HG02759 (cell line): ENCODE data around the gene ARHGAP6.
"Not testable (repeated sequence)": the region's sequence is repeated elsewhere in the genome, so short reads cannot be mapped to it uniquely, and the experiment has no call there.

Experiments
- ATAC-seq: cut with Tn5 transposase; IDR thresholded peaks from one replicate; pipeline ENCODE4 v1.9.1; 2021; ENCODE audit warnings: mild to moderate bottlenecking, moderate library complexity; ENCODE audit not compliant: unreplicated experiment

ARHGAP6 gene

DNA sequence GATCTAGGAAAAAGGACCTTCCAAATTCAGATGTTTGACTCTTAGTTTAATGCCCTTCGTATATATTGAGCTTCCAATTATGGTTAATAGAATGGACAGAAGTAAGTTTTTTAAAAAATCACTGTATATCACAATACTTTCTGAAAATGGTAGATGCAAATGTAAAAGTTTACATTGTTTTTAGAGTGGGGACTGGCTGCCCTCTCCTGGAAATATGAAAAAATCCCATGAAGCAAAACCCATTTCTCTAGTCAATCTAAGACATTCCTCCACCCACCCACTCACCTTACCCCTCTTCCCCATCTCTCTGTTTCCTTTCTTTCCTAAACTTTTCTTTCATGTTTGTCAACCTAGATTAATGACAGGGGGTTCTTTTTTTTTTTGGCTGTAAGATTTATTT, 134.5 kb downstream of the ARHGAP6 start:
- no peak for ATAC-seq

DNA sequence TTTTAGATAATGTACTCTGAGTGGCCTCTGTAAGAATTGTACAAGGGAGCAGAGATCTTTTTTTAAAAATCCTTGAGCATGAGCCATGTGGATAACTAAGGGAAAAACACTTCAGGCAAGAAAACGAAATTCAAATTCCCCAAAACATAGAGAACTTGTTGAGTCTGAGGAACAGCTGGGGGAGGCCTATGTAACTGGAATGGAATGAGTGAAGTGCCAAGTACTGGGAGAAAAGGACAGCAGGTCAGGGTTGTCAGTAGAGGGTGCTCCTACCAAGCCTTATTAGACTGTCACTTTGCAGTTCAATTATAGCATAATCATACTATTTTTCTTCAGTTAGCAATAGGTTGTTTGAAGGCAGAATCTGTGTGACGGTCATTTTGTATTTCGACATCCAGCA, 135.1 kb downstream of the ARHGAP6 start:
- no peak for ATAC-seq

DNA sequence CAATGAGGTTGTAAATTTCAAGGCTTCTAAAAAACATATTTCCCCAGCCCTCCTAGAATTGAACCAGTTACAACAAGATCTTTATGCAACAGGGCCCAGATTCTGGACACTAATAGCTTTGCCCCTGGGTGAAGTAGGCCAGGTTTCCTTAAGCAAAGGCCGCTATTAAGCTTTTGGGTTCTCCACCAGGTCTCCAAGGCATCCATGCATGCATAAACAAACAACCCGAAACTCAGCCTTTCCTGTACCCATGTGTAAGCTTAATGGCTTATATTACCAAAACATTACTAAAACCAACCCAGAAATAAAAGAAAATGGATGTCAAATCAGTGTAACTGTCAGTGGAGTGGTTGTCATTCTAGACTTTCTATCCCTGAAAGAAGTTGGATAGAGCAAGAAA, 137.1 kb downstream of the ARHGAP6 start:
- ATAC-seq, result no peak

DNA sequence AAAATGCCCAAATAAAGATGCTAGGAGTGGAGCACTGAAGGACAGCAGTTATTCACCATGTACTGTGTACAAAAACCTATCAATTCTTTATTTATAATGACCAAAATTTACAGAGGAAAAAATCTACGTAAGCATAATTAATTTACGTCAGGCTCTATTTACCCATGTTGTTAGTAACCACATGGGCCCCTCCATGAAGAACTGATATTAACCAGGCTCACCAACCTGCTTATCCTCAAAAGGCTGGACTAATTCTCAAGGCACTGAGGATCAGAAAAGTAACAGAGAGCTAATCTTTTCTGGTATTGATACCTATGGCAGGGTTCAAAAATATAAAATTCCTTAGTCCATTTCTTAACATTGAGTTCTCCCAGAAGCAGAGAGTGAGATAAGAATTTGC, 140.0 kb downstream of the ARHGAP6 start:
- no peak for ATAC-seq

DNA sequence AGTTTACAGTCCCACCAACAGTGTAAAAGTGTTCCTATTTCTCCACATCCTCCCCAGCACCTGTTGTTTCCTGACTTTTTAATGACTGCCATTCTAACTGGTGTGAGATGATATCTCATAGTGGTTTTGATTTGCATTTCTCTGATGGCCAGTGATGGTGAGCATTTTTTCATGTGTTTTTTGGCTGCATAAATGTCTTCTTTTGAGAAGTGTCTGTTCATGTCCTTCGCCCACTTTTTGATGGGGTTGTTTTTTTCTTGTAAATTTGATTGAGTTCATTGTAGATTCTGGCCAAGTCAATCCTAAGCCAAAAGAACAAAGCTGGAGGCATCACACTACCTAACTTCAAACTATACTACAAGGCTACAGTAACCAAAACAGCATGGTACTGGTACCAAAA, 146.5 kb downstream of the ARHGAP6 start:
- ATAC-seq, result not testable (repeated sequence)

DNA sequence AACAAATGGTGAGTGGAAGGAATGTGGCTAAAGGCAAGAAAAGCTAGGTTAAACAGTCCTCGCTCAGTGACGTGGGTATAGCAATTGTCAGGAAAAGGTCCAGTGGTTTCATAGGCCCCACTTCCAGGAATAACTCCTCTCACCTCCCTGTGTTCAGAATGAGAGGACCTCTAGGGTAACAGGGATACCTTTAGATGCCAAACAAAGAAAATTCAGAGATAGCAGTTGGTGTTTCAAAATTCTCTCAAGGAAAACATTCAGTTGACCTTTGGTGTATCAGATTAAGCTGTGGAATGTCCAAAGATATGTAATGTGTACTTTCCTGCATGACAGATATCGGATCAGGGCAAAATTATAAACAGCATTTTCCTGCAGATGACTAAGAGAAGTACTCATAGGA, 155.9 kb downstream of the ARHGAP6 start:
- ATAC-seq, result no peak

DNA sequence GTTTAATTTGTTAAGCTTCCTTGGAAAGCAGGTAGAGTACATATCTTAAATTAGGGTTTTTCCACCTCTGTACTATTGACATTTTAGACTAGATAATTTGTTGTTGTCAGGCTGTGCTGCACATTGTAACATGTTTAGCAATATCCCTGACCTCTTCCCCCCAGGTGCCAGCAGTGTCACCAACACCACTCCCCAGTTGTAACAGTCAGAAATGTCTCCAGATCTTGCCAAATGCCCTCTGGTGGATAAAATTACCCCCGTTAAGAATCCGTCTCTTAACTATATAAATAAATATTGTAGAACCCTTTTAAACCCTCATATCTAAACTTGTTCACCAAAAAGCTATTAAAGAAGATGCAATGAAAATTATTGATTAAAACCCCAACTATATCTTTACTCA, 161.5 kb downstream of the ARHGAP6 start:
- ATAC-seq, result no peak

DNA sequence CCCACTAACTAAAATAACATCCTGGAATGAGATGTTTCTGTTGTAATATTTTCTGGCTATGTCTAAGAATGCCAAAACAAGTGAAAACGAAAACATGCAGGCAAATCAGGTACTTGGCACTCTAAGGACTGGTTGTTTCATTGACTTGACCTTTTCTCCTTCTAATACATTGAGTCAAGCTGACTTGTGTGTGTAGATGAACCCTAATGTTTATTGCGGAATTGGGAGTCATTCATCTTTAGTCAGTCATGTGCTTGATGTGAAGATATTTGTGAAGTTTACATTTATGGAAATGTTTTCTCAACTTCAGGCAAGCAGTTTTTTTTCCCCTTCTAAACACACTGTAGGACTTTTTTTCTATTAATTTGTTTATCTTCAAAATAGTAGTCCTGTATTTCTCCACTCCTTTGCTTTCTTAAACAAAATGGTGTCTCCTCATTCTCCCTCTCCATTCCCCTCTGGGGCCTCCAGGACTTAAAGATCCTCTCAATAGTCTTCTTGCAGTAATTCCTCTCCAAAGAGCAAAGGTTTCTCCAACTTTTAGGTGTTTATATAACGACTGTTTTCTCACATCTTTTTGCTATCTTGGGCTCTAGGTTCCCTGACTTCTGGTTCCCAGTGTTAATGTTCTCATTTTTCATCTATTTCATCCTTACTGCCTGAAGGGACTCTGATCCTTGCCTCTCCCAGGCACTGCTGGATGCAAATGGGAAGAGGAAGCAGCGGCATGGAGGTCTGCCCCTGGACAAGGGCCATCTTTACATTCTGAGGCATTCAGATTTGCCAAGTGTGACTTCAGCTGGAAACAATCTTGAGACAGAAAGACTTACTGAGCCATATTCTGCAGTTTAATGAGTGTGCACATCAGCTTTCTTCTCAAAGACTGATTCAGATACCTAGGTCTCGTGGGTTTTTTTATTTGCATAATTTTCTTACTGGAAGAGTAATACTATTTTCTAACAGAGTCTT, 166.4 kb downstream of the ARHGAP6 start:
- ATAC-seq, result no peak

DNA sequence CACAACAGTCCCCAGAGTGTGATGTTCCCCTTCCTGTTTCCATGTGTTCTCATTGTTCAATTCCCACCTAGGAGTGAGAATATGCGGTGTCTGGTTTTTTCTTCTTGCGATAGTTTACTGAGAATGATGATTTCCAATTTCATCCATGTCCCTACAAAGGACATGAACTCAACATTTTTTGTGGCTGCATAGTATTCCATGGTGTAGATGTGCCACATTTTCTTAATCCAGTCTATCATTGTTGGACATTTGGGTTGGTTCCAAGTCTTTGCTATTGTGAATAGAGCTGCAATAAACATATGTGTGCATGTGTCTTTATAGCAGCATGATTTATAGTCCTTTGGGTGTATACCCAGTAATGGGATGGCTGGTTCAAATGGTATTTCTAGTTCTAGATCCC, 174.3 kb downstream of the ARHGAP6 start:
- ATAC-seq, result not testable (repeated sequence)

DNA sequence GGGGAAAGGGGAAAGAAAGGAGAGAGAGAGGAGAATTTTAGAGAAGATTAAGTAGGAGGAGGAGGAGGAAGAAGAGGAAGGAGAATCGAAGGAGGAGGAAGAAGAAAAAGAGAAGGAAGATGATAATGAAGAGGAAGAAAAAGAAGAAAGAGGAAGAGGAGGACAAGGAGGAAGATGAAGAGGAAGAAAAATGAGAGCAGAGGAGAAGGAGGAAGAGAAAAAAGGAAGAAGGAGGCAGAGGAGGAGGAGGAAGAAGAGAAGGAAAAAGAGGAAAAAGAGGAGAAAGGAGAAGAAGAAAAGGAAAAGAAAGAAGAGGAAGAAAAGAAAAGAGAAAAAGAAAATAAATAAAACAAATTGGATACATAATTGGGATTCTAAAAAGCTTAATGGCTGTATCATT, 181.4 kb downstream of the ARHGAP6 start:
- ATAC-seq, result no peak

DNA sequence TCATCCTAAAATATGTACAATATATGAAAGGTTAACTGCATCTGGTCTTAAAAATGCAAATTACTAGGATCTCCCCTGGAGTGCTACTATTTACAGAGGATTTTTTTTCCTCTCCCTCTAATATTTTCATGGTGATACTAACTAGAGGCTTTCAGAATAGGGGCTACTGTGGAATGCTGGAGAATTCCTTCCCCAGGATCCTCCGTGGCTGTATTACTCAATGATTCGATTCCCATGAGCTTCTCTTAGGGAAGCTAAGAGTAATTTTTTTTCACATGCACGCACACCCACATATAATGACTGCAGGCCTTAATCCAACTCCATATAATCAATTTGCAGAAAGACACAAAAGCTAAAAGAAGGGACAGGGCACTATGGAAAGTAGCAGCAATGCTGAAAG, 184.7 kb downstream of the ARHGAP6 start:
- no peak for ATAC-seq

DNA sequence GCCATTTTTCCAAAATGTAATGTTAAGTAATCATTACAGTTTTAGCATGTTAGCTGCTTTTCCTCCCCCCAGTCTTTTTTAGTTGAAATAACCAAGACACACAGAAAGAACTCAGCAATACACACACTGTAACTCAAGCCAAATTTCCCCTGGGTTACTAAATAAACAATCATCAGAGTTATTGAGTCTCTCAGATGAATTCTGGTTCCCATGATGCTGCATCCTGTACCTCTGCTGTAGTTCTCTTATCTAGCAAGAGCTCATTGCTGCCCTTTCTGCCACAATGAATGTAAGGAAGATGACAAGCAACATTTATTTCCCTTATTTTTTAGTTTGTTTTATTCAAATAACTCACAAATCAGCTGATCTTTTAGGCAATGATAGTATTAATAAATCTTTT, 185.1 kb downstream of the ARHGAP6 start:
- no peak for ATAC-seq

DNA sequence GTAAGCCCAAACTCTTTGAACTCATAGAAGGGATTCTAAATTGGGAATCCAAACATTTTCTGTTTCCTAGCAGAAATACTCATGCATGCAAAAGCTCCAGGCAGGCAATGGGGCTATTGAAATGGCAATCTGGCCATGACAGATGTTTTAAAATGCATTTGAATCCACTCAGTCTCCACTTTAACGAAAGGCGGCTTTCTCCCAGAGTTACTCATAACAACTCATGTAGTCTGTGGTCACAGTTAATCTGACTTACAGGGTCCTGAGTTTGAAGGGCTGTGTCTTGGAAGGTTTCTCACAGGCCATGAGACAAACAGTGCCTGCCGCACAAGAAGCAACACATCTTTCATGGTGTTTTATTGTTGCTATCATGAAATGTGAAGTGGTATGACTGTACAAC, 186.8 kb downstream of the ARHGAP6 start:
- no peak for ATAC-seq

DNA sequence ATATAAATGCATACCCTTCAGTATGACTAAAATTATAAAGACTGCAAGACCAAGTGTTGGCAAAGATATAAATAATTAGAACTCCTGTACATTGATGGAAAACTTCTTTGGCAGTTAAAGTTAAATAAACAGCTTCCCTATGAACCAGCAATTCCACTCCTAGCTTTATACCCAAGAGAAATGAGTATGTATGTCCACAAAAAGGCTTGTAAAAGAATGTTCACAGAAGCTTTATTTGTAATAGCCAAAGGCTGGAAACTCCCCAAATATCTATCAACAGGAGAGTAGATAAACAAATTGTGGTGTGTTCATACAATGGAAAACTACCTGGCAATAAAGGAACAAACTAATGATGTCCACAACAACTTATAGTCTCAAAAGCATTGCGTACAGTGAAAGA, 187.7 kb downstream of the ARHGAP6 start:
- no peak for ATAC-seq

DNA sequence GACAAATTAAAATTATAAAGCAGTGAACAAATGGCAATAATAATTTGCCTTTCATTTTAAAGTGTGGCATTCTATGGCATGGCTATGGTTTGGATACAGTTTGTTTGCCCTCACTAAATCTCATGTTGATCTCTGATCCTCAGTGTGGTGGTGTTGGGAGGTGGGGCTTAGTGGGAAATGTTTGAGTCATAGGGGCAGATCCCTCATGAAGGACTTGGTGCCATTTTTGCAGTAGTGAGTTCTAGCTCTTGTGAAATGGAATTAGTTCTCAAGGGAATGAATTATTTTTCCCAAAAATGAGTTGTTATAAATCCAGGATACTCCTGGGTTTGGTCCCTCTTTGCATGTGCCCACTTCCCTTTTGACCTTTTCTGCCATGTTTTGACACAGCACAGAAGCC, 191.1 kb downstream of the ARHGAP6 start:
- no peak for ATAC-seq

DNA sequence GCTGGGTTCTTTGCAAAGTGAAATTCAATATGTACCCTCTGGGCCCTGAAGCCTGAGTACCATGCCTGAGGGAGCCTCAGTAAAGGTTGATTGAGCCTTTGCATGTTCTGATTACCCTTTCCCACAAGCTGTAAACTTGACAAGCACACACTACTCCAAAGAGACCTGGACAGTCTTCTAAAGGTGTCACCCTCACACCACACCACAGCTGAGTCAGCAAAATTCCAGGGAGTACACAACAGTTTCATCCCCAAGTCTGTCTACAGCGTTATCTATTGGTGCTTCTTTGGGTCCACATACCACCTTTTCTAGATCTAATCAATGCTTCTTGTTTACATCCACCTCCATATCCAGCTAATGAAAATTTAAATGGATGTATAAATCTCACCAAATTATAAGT, 191.7 kb downstream of the ARHGAP6 start:
- no peak for ATAC-seq

DNA sequence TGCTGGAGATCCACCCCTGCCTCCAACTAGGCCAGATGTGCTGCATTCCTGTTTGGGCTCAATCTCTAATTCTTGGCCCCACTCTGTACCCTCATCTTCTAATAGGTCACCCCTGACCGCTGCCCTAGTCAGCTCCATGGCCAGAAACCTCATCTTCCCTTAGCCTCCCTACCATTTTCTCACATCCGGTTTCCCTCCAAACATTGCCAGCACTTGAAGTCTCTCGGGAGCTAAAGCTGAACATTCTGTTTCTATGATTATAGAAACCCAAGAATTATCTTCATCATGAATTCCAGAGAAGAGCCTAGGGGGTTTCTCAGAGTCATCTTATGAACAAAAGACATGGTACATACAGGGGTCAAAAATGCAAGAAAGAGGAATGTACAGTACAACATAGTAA, 192.8 kb downstream of the ARHGAP6 start:
- no peak for ATAC-seq

DNA sequence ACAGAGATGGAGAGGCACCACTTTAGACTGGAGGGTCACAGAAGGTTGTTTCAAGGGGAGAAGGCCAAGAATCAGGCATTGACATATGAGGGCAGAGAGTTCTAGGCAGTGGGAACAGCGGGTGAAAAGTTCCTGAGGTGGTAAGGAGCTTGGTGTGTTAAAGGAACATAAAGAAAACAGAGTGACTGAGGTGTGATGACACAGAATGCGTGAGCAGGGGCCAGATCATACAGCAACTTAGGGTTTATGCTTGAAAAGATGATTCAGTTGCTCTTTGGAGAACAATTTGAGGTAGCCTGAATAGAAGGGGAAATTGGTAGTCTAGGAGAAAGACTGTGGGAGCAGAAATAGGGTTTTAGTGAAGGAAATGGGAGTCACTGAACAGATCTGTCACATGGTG, 193.3 kb downstream of the ARHGAP6 start:
- ATAC-seq, result no peak

DNA sequence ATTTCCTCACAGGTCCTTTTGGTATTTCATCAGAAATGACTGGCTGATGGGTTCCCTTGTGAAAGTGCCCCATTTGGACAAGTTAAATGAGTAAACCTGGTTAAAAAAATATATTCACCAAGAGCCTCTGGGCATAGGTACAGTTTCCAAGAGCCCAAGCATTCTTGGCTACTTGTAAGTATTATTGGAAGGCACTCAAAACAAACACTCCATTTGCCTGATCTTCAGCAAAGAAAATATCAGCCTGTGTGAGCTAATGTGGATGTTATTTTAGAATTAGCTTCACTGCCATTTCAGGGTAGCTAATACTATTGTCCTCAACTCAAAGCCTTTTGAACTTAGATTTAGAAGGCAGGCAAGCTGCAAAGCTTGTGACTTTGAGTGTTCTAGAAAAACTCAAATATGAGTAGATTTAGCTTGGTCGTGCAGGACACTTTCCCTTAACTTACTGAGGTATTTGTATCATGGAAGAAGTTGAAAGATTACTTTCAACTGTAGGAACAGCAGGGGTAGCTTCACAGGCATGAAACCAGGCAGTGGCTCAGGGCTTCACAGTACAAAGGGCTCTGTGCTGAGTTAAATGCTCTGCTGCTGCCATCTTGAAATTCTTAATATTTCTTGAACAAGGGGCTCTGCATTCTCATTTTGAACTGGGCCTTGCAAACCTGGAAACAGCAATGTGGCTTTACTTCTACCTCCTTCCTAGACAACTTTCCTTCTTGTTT, 195.3 kb downstream of the ARHGAP6 start:
- no peak for ATAC-seq

DNA sequence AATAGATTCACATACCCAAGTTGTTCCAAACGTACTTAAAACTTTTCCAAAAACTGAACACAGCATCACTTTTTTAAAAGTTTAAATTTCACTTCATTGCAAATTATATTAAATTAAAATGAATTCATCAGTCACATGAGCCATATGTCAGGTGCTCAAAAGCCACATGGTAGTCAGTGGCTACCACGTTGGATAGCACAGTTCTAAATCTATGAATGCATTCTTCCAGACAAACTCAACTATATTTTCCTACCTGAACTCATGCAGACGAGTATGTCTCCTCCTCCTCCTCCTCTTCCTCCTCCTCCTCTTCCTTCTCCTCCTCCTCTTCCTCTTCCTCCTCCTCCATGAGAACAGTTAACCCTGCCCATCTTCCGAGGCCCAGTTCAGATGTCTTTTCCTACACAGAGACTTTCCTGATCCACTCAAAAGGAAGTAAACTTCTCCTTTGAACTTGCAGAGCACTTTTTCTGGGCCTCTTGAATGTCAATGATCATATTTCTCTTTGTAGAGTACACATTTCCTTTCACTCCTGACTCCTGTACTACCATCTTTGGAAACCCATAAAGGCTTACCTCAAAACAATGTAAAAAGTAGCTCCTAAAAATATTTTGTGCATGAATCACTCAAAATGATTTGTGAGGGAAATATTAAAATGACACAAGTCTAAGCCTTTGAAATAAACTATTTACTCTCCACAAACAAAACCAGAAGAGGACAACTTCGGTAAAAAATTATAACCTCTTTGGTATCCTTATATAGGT, 199.9 kb downstream of the ARHGAP6 start:
- no peak for ATAC-seq

DNA sequence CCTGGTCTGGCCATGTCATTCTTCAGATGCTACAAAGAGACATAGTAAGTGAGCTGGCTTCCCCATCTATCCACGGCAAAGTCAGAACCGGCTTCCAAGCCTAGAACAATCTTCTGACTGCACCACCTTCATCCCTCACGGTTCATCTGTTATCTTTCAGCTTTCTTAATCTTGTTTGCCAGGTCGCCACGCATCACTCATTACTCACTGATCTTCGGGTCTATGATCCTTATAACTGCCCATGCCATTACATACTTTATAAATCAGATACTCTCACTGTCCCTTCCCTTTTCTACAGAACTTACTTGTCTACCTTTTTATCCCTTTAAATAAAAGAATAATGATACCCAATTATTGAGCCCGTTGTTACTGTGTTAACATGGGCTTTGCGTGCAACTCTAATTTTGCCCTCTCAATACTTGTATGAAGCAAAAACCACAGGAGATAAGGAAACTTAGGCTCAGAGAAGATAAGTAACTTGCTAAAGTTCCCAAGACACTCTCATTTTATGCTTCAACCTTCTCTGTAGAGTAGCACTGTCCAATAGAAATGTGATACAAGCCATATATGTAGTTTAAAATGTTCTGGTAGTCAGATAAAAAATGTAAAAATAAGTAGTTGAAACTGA, 200.8 kb downstream of the ARHGAP6 start:
- ATAC-seq, result no peak
